CD1c-positive myeloid dendritic cell (primary cell): ENCODE results near the gene BAZ1A.

ENCODE experiments used
- DNase-seq: peaks from one replicate; pipeline ENCODE4 v3.0.0-alpha.2; 2016; ENCODE audit errors: extremely low spot score

BAZ1A gene, protein sequence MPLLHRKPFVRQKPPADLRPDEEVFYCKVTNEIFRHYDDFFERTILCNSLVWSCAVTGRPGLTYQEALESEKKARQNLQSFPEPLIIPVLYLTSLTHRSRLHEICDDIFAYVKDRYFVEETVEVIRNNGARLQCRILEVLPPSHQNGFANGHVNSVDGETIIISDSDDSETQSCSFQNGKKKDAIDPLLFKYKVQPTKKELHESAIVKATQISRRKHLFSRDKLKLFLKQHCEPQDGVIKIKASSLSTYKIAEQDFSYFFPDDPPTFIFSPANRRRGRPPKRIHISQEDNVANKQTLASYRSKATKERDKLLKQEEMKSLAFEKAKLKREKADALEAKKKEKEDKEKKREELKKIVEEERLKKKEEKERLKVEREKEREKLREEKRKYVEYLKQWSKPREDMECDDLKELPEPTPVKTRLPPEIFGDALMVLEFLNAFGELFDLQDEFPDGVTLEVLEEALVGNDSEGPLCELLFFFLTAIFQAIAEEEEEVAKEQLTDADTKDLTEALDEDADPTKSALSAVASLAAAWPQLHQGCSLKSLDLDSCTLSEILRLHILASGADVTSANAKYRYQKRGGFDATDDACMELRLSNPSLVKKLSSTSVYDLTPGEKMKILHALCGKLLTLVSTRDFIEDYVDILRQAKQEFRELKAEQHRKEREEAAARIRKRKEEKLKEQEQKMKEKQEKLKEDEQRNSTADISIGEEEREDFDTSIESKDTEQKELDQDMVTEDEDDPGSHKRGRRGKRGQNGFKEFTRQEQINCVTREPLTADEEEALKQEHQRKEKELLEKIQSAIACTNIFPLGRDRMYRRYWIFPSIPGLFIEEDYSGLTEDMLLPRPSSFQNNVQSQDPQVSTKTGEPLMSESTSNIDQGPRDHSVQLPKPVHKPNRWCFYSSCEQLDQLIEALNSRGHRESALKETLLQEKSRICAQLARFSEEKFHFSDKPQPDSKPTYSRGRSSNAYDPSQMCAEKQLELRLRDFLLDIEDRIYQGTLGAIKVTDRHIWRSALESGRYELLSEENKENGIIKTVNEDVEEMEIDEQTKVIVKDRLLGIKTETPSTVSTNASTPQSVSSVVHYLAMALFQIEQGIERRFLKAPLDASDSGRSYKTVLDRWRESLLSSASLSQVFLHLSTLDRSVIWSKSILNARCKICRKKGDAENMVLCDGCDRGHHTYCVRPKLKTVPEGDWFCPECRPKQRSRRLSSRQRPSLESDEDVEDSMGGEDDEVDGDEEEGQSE (N-terminal part only)

DNA sequence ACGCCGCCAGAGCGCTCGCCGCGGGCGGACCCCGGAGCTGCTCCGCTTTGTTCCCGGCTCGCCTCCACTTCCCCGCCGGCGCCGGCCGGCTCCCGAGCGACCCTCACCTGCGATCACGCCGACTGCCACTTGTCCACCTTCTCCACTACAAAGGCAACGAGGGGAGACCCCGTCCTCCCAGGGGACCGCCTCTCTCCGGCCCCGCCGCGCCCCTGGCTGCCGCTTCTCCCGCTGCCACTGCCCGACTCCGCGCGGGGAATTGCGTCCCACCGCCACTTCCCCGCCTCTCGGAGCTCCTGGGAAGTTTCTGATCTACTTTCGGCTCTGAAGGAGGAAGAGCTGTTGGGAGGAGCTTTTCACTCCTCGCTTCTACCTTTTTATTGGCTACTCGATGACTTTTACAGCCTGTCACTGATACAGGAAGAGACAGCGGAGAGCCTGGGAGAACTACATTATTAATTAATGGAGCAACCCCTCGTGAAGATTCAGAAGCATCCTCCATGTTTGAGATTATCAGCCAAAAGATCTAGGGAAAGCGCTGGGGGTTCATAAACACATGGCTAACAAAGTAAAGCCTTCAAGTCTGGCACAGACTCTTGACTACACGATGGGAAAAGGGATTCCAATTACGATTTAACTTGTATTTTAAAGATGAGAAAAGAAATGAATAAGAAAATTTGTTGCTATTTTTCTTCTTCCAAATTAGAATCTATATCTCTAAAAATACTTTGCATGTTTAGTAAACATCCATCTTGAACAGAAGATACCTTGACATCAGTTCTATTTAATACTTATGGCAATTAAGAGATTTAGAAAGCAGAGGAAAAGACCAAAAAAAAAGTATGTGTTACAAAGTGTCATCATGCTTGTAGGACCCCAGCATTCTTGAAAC, at the start of gene BAZ1A:
BAZ1A (minus strand) TSS at position 330 of the 892 bp plus-strand sequence. CDS start 756 bp downstream, outside the sequence.
- DNase-seq: peak; percentile 91

DNA sequence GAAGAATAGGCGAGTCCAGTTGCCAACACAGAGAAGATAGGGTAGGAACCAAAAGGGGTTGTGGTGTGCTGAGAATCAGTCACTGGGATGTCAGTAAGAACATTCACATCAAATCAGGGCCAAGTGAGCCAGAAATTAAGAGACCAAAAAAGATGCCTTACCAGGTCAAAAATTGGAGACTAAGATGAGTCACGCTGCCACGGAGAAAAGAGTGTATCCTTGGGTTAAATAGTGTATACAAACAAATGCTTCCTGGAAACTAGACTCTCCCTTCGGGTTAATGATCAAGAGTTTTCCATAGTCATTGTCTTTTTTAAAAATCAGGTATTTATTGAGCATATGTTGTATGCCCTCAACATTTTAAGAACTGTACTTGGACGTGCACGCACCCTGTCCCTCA, 45.2 kb upstream of the BAZ1A start:
- DNase-seq: no peak

DNA sequence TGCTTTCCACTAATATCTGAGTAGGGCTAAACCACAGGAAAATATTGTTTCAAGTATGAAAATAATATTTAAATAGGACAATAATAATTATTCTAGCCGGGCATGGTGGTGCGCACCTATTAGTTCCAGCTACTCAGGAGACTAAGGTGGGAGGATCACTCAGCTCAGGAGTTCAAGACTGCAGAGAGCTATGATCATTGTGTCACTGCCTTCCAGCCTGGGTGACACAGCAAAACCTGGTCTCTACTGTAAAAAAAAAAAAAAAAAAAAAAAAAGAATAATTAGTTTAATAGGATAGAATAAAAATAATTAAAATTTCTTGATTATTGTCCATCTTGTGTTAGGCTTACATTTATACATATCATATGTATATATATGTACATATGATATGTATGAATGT, 38.5 kb upstream of the BAZ1A start:
- DNase-seq: no peak

DNA sequence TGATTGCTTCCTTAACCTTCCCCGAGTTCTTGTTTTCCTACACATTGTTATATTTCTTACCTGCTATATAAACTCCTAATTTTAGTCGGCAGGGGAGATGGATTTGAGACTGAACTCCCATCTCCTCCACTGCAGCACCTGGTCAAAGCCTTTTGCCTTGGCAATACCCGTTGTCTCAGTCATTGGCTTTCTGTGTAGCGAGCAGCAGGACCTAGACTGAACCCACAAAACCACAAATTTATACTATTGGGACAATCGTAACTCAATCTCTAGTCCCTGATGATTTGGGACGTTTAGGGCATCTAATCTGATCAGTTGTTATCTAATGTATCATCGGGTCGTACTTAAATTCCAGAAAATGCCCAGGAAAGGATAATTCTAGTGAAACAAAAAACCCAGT, 37.8 kb upstream of the BAZ1A start:
- no peak for DNase-seq

DNA sequence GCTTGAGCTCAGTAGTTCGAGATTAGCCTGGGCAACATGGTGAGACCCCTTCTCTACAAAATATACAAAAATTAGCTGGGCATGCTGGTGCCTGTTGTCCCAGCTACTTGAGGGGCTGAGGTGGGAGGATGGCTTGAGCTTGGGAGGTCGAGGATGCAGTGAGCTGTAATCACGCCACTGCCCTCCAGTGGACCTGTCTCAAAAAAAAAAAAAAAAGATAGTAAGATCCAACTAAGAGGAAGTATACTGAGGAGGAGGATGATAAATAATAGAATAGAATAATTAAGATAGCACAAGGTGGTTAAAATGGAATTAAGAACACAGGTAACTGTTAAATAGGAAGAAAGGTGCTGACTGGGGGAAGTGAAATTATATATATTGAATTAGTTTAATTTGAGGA, 37.0 kb upstream of the BAZ1A start:
- no peak for DNase-seq

DNA sequence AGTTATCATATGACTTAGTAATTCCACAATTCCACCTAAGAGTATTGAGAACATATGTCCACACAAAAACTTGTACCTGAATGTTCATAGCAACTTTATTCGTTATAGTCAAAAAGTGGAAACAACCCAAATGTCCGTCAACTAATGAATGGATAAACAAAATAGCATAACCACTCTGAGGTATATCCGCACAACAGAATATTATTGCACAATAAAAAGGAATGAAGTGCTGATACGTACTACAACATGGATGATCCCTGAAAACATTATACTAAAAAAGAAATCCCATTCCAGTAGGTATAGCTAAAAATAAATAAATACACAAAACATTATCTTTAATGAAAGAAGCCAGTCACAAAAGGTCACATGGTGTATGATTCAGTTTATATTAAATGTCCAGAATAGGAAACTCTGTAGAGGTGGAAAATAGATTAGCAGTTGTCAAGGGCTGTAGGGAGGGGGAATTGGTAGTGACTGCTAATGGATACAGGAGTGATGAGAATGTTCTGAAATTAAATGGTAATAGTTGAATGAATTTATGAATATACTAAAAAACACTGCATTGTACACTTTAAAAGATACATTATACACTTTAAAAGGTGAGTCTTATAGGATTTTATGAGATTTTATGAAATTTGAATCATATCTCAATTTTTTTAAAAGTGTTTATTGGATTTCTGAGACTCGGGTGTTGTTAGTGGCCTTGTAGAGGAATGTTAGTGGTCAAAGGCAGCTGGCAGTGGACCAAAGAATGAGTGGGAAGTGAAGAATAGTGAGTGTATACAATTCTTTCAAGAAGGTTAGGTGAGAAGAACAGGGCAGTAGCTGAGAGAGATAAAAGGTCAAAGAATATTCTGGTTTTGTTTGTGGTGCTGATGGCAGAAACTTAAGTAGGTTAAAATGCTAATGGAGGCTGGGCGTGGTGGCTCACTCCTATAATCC, 36.3 kb upstream of the BAZ1A start:
- no peak for DNase-seq

DNA sequence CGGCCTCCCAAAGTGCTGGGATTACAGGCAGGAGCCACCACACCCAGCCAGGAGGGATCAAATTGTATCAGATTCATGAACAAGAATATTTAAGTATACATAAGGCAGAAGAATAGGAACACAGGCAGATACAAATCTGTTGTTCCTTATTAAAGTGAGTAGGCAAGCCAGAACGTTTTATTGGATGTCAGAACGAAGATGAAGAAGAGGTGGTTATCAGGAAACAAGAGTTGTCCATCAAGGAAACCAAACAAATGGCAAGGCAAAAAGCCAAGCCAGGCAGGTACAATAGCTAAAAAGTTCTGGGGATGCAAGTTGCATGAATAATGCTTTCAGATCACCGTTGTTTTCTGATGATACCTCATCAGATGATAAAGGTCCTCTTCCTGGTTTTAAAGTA, 31.1 kb upstream of the BAZ1A start:
- no peak for DNase-seq

DNA sequence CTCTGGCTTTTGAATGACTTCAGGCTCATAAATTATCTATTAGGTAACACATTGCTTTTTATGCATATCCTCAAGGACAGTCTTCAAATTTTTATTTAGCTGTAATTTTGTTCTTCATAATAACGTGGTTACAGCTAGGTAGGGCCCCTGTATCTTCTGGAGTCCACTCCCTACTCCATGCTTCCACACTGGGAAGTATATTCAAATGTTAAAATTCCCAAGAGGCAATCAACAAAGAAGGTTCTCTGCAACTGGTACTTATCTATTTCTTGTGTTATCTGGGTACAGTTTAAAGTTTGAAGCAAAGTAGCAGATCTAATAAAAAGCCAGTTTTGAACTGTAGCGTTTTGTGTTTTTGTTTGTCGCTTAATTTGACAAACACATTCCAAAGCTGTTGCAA, 20.1 kb upstream of the BAZ1A start:
- DNase-seq: no peak

DNA sequence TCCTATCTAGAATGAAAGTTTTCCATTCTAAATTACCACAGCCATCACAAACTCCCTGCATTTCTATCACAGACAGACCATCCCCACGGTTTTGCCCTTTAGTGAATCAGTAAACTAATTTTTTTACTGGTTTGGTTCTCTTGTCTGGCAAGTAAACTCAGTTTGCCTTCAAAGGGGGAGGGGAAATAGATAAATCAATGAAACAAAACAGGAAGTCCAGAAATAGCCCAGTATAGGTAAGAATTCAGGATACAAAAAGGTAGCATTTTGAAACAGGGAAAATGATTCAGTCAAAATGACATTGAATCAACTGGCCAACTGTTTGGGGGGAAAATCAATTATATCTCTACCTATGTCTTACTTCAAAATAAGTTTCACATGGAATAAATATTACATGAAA, 15.8 kb upstream of the BAZ1A start:
- no peak for DNase-seq

DNA sequence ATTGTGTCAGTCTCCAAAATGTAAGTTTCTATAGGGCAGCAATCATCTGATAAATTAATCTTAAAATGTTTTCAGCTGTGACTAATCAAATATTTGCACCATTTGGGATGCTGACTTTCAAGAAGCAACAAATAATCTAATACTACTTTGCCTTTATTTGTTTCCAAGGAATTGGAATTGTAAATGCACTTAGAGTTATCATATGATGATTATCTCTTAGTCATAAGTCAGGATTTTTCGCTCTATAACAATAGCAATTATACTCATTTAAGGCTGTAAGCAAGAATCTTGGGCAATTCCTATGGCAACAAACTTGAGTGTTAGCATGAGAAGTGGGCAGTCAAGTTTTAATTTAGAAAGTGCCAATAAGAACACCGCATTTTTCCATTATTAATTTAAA, 13.0 kb upstream of the BAZ1A start:
- DNase-seq: no peak

DNA sequence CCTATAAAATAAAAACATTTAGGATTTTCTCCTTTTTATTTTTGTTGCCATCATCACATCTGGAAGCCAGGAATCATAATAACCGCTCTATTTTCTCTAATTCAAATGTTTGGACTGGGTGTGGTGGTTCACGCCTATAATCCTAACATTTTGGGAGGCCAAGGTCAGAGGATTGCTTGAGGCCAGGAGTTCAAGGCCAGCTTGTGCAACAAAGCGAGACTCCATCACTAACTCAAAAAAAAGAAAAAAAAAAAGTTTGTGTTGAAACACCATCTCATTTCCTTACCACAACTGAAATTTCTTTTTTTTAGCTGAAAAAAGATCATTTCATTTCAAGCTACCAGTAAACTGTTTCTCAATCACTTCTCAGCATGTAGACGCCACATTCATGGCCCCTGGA, 8.8 kb upstream of the BAZ1A start:
- no peak for DNase-seq

DNA sequence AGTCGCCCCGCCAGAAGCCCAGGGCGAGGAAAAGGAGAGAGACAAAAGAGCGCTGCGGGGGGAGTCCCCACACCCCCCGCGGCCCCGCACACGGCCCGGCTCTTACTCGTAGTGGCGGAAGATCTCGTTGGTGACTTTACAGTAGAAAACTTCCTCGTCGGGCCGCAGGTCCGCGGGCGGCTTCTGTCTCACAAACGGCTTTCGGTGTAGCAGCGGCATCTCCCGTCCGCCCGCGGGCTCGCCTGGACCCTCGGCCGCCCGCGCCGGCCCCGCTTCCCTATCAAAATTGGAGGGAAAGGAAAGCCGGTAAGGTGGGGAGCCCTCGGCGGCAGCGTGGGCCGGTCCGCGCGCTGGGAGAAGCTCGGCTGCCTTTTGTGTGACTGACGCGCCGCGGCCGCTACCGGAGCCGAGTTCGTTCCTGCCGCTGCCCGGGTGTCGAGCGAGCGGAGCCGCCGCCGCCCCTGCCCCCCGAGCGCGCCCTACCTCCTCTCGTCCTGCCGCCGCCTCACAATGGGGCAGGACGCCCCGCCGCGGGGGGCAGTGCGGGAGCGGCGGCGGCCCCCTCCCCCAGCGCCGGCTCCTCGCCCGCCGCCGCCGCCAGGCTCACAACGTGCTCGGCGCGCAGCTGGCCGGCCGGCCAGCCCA, 652 bp downstream of the BAZ1A start:
- DNase-seq: peak; percentile 60

DNA sequence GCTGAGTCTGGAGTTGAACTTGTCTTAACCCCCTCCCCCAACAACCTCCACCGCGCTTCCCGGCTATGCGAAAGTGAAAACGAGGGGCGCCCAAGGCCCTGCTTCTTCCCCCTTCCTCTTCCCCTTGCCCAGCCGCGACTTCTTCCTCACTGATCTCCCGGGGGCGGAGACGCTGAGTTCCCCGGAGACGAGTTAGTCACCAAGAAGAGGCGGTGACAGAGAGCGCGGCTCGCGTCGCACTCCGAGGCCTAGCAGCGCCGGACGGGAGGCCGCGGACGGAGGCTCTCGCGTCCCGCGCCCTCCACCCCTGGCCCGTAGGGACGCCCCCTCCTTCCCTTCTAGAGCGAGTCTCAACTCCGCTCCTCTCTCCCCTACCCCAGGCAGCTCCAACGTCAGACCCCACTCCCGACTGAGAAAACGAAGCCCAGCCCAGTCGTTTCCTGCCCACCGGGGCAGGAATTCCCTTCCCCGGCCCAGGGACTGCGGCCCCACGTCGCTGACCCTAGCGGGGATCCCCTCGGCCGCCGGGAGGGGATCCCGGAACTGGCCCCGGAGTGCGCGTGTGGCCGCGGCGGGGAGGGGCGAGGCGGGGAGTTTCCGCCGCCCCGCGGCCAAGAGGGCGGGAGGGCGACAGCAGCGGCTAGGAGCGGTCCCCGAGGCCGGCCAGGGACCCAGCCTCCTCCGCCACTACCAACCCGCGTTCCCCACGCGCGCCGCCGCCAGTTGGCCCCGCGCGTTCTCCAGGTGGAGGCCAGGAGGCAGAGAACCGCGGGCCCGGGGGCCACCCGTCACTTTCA, 1.4 kb downstream of the BAZ1A start:
- DNase-seq: peak; percentile 97

DNA sequence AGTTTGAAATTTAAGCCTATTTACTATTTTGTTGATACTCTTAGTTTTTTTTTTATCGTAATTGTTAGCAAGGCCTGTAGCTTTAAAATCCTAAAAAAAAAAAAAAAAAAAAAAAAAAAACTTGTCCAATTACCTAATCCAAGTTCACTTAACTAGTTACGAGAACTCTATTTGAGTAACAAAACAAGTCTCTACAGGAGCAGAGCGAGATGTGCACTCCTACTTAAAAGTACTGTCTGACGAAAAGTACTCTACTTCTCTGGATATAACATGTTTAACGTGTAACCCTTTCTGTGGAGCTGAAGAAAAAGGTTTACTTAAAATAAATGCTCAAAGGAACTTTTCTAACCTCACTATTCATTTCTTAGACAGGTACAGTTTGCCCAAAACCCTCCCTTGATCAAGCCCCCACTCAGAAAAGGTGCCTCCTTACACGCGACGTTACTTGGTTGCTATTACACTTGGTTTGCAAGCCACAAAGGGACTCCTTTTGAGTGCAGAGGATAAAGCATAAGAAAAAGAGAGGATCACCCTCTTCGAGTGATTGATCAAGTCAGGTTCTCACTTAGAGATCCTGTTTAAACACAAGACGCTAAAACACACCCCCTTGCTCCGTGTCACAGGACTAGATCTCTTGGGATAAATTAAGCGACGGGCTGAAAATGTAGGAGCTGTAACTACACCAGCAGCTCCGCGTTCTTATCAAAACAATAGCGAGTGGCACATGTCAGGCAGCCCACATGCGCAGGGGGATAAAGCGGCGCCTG, 2.2 kb downstream of the BAZ1A start:
- DNase-seq: peak; percentile 24

DNA sequence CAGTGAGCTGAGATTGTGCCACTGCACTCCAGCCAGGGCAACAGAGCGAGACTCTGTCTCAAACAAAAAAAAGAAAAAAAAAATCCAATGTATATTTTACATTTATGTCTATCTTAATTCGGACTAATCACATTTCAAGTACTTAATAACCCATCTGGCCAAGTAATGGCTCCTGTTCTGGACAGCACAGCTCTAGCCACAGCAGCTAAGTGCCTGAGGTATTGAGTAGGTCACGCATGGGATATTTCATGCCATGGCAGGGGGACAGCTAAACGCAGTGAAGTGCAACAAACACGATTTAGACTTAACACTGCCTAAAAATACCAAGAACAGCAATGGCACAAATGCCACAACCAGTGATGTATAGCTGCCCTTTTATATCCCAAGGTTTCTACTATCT, 8.0 kb downstream of the BAZ1A start:
- no peak for DNase-seq

DNA sequence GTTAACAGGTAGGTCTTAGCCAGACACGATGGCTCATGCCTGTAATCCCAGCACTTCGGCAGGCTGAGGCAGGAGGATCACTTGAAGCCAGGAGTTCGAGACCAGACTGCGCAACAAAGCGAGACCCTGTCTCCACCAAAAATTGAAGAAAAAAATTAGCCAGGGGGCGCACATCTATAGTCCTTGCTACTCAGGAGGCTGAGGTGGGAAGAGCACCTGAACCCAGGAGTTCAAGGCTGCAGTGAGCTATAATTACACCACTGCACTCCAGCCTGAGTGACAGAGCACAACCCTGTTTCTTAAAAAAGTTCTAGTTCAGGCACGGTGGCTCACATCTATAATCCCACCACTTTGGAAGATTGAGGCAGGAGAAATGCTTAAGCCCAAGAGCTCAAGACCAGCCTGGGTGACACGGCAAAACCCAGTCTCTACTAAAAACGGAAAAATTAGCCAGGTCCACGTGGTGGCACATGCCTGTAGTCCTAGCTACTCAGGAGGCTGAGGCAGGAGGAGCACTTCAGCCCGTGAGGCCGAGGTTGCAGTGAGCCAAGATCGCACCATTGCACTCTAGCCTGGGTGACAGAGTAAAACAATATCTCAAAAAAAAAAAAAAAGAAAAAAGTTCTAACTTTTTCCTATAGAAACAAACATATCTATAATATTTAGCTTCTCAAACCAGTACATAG, 9.1 kb downstream of the BAZ1A start:
- no peak for DNase-seq

DNA sequence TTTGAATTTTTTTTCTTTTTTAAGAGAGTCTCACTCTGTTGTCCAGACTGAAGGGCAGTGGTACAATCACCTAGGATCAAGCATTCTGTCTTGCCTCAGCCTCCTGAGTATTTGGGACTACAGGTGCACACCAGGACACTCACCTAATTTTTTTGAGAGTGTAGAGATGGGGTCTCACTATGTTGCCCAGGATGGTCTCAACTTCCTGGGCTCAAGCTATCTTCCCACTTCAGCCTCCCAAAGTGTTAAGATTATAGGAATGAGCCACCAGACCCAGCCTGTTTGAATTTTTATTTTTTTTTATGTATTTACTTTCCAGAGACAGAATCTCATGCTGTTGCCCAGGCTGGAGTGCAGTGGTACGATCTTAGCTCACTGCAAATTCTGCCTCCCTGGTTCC, 11.3 kb downstream of the BAZ1A start:
- no peak for DNase-seq
